ENCODE results near the gene DEPDC1B.

- no peak for TF ChIP-seq CTCF (conservative IDR thresholded peaks at IDR 0.05)
- TF ChIP-seq EZH2 (IDR thresholded peaks at IDR 0.05; ENCODE audit: low read depth), result no peak
These were observed 9.6 kb downstream of the DEPDC1B start for GRCh38 chr5:60690326-60690725.
